Mucosa of gallbladder (tissue), 1 donor: Measurements from ENCODE around the gene EEF1B2. TPM values are rescaled to one million over a fixed set of nuclear protein-coding genes. Genes with fewer than 3 reads are reported as not detected.

Source experiments
- total RNA-seq: library from RNA; stranded (reverse); gene quantifications from one replicate; pipeline ENCODE4 v1.2.1, GENCODE V29; 2021
- donor health status: DM: no; HTN: no; CAD: no.

EEF1B2 gene
- total RNA-seq, 1 donor from 2014 or later, result 294 TPM

Other genes starting within 250 kb of the EEF1B2 start
- gene INO80D, start 73.7 kb upstream of the EEF1B2 start, total RNA-seq, result 24.6 TPM
- 89.4 TPM for gene NDUFS1, start 451 bp upstream of the EEF1B2 start, total RNA-seq
- 8.7 TPM for gene ZDBF2, start 114.8 kb downstream of the EEF1B2 start, total RNA-seq